HepG2 (cell line): ENCODE results near the gene CALR. TPM values are rescaled to one million over a fixed set of nuclear protein-coding genes. Genes with fewer than 3 reads are reported as not detected.

Experiments used
- CAMTA2 ChIP-seq: sonication (generic); formaldehyde crosslinking; IDR thresholded peaks from 2 replicates; pipeline ENCODE4 v1.4.0; 2020; ENCODE audit warnings: mild to moderate bottlenecking, missing genetic modification reagents, borderline replicate concordance
- CBX1 ChIP-seq: IDR thresholded peaks from one replicate; pipeline ENCODE4 v1.6.1; 2016; ENCODE audit warnings: antibody characterized with exemption, low read depth
- CBX2 ChIP-seq, 2 experiments: fragments of 200-600 bp in 1 of 2; sonication (generic); formaldehyde crosslinking in 1 of 2; IDR thresholded peaks; 2 replicates each; pipeline versions ENCODE4 v1.7.0 to v1.8.1; 2018 to 2022; ENCODE audit warnings: low read depth in 2 of 2, low read length in 1 of 2, mild to moderate bottlenecking in 1 of 2, missing genetic modification reagents in 1 of 2
- EEA1 ChIP-seq: sonication (generic); formaldehyde crosslinking; IDR thresholded peaks from 2 replicates; pipeline ENCODE4 v1.5.1; 2020; ENCODE audit warnings: mild to moderate bottlenecking, missing genetic modification reagents, borderline replicate concordance
- FOXC1 ChIP-seq: sonication (generic); formaldehyde crosslinking; IDR thresholded peaks from 2 replicates; pipeline ENCODE4 v1.8.0; 2022; ENCODE audit warnings: mild to moderate bottlenecking, missing genetic modification reagents, borderline replicate concordance
- GATAD1 ChIP-seq: IDR thresholded peaks from 2 replicates; pipeline ENCODE4 v1.6.1; 2016; ENCODE audit warnings: missing genetic modification reagents, missing compliant biosample characterization
- KDM1A ChIP-seq: IDR thresholded peaks from 2 replicates; pipeline ENCODE4 v1.6.1; 2016; ENCODE audit warnings: missing compliant biosample characterization
- PCBP1 ChIP-seq: fragments of 200-400 bp; formaldehyde crosslinking; IDR thresholded peaks from 2 replicates; pipeline ENCODE4 v1.6.1; 2017; ENCODE audit warnings: mild to moderate bottlenecking, low read depth, low read length, borderline replicate concordance
- SOX6 ChIP-seq, 2 experiments: fragments of 450-650 bp in 1 of 2; sonication (generic) in 1 of 2; formaldehyde crosslinking in 1 of 2; IDR thresholded peaks; 2 replicates each; pipeline versions ENCODE4 v1.4.0 to v1.6.1; 2017 to 2020; ENCODE audit warnings: antibody characterized with exemption in 1 of 2, mild to moderate bottlenecking in 1 of 2, missing genetic modification reagents in 1 of 2
- SRSF4 ChIP-seq: fragments of 200-400 bp; formaldehyde crosslinking; IDR thresholded peaks from one replicate; pipeline ENCODE4 v1.6.1; 2018; ENCODE audit warnings: mild to moderate bottlenecking, low read depth, low read length, moderate library complexity; ENCODE audit not compliant: poor library complexity, severe bottlenecking
- STAT5B ChIP-seq: sonication (generic); formaldehyde crosslinking; IDR thresholded peaks from 2 replicates; pipeline ENCODE4 v1.4.0; 2020; ENCODE audit warnings: missing genetic modification reagents
- ZNF605 ChIP-seq: sonication (generic); formaldehyde crosslinking; IDR thresholded peaks from 2 replicates; pipeline ENCODE4 v1.8.0; 2022; ENCODE audit warnings: mild to moderate bottlenecking, missing genetic modification reagents
- ZNF607 ChIP-seq: sonication (generic); formaldehyde crosslinking; IDR thresholded peaks from 2 replicates; pipeline ENCODE4 v1.5.1; 2020; ENCODE audit warnings: missing genetic modification reagents, mild to moderate bottlenecking, borderline replicate concordance
- ZNF660 ChIP-seq: sonication (generic); formaldehyde crosslinking; IDR thresholded peaks from 2 replicates; pipeline ENCODE4 v1.5.1; 2020; ENCODE audit warnings: mild to moderate bottlenecking, low read depth, missing genetic modification reagents, borderline replicate concordance
- ZNF678 ChIP-seq: sonication (generic); formaldehyde crosslinking; IDR thresholded peaks from 2 replicates; pipeline ENCODE4 v1.4.0; 2020; ENCODE audit warnings: mild to moderate bottlenecking, missing genetic modification reagents
- ZNF782 ChIP-seq: sonication (generic); formaldehyde crosslinking; IDR thresholded peaks from 2 replicates; pipeline ENCODE4 v1.4.0; 2020; ENCODE audit warnings: missing genetic modification reagents, mild to moderate bottlenecking, borderline replicate concordance
- polyA plus RNA-seq, 8 experiments: library from polyadenylated mRNA; depleted of rRNA in 3 of 8; stranded (reverse) in 7 of 8; unstranded in 1 of 8; fragments of >200 nt; fragmentation: Illumina TruSeq in 4 of 8; extraction: Trizol in 4 of 8; gene quantifications; 2 replicates each; pipeline versions ENCODE4 v1.2.1 to v1.2.3, GENCODE V29; 2011 to 2016; ENCODE audit warnings: low read depth in 4 of 8, missing spikeins in 1 of 8, mixed read lengths in 1 of 8; ENCODE audit not compliant: insufficient read depth in 1 of 8
- total RNA-seq, 5 experiments: library from RNA; depleted of rRNA; stranded (reverse); fragments of >200 nt; fragmentation: Illumina TruSeq; extraction: Trizol; gene quantifications; 2 replicates each; pipeline ENCODE4 v1.2.3, GENCODE V29; 2016; ENCODE audit warnings: low read depth in 1 of 5
- TF ChIP-seq, protein P1 (sequence below): sonication (generic); formaldehyde crosslinking; IDR thresholded peaks from 2 replicates; pipeline ENCODE4 v1.4.0; 2020; ENCODE audit warnings: missing genetic modification reagents; ENCODE audit errors: not compliant biosample characterization
- TF ChIP-seq, protein P2 (sequence below): sonication (generic); formaldehyde crosslinking; IDR thresholded peaks from 2 replicates; pipeline ENCODE4 v1.8.0; 2022; ENCODE audit warnings: mild to moderate bottlenecking, missing genetic modification reagents; ENCODE audit not compliant: insufficient replicate concordance
- TF ChIP-seq, protein P3 (sequence below): sonication (generic); formaldehyde crosslinking; IDR thresholded peaks from 2 replicates; pipeline ENCODE4 v1.4.0; 2020; ENCODE audit warnings: missing genetic modification reagents
- TF ChIP-seq, protein P4 (sequence below): sonication (generic); formaldehyde crosslinking; IDR thresholded peaks from 2 replicates; pipeline ENCODE4 v1.5.1; 2020; ENCODE audit warnings: mild to moderate bottlenecking, missing genetic modification reagents, moderate library complexity

CALR gene
- total and polyA plus RNA-seq, 2 of the 13 experiments (the other 11 are each of a cell fraction or from before 2014, with no cell fraction given): 898 to 934 TPM

DNA sequence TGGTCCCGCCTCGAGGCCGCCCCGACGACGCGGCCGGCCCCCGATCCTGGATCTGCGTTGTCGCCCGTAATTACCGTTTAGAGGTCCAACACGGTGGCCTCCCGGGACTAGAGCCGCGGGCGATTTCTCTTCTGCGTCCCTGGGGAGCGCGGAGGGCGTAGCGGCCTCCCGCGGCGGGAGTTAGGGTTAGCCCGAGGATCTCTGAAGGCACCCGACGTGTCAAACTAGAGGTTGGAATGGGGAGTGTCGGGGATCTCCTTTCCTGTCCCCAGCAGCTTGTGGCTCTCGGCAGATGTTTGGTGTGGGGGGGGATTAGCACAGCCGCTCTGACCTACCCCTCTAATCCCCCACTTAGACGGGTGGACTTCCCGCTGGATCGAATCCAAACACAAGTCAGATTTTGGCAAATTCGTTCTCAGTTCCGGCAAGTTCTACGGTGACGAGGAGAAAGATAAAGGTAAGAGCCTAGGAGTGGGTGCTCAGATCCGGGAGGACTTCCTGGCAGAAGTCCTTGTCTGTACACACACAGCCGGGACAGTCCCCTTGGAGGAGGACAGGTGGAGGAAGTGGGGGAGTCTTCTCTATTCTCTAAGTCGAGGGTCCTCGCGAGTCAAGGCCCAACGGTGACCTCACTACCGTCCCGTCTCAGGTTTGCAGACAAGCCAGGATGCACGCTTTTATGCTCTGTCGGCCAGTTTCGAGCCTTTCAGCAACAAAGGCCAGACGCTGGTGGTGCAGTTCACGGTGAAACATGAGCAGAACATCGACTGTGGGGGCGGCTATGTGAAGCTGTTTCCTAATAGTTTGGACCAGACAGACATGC is 581 bp downstream of the CALR start (continued):
- TF ChIP-seq FOXC1 (CRISPR knock-in tag) (no peak), PCBP1 (no peak), CBX2 (IDR thresholded peaks at IDR 0.05; ENCODE audit: low read depth, low read length) (no peak), CBX2 (CRISPR knock-in tag; IDR thresholded peaks at IDR 0.05; ENCODE audit: low read depth) (no peak), ZNF607 (CRISPR knock-in tag) (0 out of 2 replicates have a peak, but pooled peaks have one; percentile 11), ZNF678 (CRISPR knock-in tag) (no peak), ZNF605 (CRISPR knock-in tag) (no peak), CBX1 (no peak), STAT5B (CRISPR knock-in tag) (no peak), SRSF4 (no peak), KDM1A (CRISPR knock-in tag) (no peak), GATAD1 (CRISPR knock-in tag) (no peak), ZNF782 (CRISPR knock-in tag) (no peak), ZNF660 (CRISPR knock-in tag) (no peak), SOX6 (IDR thresholded peaks at IDR 0.05) (no peak), SOX6 (CRISPR knock-in tag; IDR thresholded peaks at IDR 0.05) (no peak), EEA1 (CRISPR knock-in tag) (no peak), CAMTA2 (CRISPR knock-in tag) (no peak)
- TF ChIP-seq, protein P1, sequence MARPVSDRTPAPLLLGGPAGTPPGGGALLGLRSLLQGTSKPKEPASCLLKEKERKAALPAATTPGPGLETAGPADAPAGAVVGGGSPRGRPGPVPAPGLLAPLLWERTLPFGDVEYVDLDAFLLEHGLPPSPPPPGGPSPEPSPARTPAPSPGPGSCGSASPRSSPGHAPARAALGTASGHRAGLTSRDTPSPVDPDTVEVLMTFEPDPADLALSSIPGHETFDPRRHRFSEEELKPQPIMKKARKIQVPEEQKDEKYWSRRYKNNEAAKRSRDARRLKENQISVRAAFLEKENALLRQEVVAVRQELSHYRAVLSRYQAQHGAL (CRISPR knock-in tag): peak; percentile 48
- TF ChIP-seq, protein P2, sequence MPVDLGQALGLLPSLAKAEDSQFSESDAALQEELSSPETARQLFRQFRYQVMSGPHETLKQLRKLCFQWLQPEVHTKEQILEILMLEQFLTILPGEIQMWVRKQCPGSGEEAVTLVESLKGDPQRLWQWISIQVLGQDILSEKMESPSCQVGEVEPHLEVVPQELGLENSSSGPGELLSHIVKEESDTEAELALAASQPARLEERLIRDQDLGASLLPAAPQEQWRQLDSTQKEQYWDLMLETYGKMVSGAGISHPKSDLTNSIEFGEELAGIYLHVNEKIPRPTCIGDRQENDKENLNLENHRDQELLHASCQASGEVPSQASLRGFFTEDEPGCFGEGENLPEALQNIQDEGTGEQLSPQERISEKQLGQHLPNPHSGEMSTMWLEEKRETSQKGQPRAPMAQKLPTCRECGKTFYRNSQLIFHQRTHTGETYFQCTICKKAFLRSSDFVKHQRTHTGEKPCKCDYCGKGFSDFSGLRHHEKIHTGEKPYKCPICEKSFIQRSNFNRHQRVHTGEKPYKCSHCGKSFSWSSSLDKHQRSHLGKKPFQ (CRISPR knock-in tag): no peak
- TF ChIP-seq, protein P3, sequence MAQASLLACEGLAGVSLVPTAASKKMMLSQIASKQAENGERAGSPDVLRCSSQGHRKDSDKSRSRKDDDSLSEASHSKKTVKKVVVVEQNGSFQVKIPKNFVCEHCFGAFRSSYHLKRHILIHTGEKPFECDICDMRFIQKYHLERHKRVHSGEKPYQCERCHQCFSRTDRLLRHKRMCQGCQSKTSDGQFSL: peak; percentile 33
- TF ChIP-seq, protein P4, sequence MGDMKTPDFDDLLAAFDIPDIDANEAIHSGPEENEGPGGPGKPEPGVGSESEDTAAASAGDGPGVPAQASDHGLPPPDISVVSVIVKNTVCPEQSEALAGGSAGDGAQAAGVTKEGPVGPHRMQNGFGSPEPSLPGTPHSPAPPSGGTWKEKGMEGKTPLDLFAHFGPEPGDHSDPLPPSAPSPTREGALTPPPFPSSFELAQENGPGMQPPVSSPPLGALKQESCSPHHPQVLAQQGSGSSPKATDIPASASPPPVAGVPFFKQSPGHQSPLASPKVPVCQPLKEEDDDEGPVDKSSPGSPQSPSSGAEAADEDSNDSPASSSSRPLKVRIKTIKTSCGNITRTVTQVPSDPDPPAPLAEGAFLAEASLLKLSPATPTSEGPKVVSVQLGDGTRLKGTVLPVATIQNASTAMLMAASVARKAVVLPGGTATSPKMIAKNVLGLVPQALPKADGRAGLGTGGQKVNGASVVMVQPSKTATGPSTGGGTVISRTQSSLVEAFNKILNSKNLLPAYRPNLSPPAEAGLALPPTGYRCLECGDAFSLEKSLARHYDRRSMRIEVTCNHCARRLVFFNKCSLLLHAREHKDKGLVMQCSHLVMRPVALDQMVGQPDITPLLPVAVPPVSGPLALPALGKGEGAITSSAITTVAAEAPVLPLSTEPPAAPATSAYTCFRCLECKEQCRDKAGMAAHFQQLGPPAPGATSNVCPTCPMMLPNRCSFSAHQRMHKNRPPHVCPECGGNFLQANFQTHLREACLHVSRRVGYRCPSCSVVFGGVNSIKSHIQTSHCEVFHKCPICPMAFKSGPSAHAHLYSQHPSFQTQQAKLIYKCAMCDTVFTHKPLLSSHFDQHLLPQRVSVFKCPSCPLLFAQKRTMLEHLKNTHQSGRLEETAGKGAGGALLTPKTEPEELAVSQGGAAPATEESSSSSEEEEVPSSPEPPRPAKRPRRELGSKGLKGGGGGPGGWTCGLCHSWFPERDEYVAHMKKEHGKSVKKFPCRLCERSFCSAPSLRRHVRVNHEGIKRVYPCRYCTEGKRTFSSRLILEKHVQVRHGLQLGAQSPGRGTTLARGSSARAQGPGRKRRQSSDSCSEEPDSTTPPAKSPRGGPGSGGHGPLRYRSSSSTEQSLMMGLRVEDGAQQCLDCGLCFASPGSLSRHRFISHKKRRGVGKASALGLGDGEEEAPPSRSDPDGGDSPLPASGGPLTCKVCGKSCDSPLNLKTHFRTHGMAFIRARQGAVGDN (CRISPR knock-in tag): peak; percentile 6; the same call in 1 of the 2 replicates
